ENCODE results near the gene ATG7.

Gene ATG7

DNA sequence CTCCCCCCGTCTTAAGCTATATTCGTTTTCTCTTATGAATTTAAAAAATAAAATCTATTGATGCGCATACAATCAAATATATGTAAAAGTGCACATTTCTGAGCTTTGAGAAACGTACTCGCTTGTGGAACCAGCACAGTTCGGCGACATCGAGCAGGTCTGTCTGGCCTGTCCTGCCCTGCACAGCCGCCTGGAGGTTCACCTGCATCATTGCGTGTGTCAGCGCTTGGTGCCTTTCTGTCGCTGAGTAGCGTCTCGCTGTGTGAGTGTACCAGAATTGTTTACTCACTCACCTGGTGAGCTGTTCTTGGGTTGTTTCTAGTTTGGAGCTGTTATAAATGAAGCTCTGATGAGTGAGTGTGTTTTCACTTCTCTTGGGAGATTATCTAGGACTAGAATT lies 267.5 kb downstream of the ATG7 start:
- DNase-seq (ENCODE audit: low spot score) = no peak

GRCh38 chr3:11541321-11542303 lies 269.4 kb downstream of the ATG7 start:
- DNase-seq (ENCODE audit: low spot score) = no peak

GRCh38 chr3:11542551-11542950 lies 270.4 kb downstream of the ATG7 start:
- no peak for DNase-seq (ENCODE audit: low spot score)

- no peak for DNase-seq (ENCODE audit: low spot score)
Observed at GRCh38 chr3:11543141-11543947, 271.1 kb downstream of the ATG7 start.

DNA sequence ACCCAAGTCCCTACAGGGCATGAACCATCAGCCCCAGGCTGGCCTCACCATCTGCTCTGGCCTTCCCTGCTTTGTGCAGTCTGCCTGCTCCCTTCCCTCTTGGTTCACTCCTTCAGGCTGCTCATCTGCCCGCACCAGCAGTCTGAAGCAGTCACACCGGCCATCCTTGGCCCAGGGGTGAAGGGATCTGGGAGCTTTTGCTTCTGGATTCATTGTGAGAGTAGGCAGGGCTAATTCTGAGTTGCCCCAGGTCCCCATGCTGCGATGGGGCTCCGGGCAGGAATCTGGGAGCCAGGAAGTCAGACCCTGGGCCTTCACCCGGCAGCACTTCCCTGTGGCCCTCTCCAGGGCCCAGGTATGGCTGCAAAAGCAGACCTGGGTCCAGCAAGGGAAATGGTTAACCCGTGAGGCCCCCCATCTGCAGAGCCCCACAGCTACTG lies 271.8 kb downstream of the ATG7 start:
- no peak for DNase-seq (ENCODE audit: low spot score)

DNA sequence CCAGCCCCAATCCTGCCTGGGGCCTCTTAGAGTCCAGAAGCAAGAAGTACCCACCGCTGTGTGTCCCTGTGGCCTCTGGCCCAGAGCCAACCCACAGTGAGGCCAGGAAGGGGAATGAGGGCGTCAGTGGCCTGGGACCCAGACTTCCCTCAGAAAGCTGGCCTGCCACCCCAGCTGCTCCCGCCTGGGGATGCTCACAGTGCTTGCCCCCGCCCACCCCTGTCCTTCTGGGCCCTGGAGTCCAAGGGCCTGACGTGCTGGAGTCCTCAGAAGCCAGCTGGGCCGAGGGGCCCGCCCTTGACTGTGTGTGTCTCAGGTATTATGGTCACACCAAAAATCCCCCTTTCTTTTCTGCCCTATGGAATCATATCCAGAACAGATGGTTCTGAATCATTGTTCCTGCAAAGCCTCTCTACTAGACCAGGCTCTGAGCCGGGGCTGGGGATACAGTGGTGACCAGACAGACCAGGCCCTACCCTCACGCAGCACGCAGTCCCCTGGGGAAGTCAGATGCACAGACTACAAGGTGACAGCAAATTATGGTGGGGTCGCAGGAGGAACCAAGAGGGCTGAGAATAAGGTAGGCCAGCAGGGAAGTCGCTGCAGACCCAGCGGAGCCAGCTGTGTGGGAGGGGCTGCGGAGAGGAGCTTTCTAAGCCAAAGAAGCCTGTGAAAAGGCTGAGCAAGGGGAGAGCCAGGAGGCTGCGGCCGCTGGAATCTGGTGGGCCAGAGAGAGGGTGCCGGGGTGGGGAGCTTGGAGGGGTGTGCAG lies 272.4 kb downstream of the ATG7 start:
- no peak for DNase-seq (ENCODE audit: low spot score)

- DNase-seq (ENCODE audit: low spot score) = no peak
Observed at GRCh38 chr3:11545186-11545851, 273.1 kb downstream of the ATG7 start.

DNA sequence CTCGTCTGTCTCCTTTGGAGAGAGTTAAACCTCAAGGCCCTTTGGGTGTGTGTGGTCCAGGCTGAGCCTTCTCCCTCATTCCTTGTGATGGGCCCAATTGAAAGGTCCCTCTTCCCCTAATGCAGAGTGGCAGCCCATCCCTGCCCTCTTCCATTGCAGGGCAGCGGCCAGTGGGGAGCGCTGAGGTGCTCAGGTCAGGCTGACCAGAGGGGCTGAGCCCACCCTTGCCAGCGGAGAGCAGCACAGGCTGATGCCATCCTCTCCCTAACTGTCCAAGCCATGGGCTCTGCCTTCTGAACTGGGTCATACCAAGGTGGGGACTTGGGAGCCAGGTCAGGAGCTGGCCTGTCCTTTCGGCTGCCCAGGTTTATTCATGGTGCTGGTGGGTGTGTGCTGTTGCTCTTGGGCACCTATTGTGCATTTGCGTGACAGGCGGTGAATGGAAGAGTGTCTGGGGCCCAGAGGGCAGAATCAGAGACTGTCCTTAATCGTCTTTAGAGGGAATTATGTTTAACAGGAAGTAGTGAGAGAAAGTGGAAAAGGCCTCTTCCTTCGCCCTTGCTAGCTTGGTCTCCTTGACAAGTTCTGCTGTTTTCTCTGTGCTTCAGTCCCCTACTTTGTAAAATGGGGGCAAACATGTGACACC lies 274.6 kb downstream of the ATG7 start:
- no peak for DNase-seq (ENCODE audit: low spot score)

DNA sequence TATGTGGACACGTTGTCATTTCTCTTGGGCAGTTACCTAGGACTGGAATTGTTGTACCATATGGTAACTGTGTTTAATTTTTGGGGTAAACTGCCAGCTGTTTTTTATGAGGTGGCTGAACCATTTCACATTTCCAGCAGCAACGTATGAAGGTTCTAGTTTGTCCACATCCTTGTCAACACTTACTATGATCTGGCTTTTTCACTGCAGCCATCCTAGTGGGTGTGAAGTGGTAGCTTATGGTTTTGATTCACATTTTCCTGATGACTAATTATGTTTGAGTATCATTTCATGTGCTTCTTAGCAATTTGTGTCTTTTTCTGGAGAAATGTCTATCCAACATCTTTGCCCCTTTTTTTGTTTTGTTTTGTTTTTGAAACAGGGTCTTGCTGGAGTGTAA lies 275.3 kb downstream of the ATG7 start:
- DNase-seq (ENCODE audit: low spot score) = no peak

DNA sequence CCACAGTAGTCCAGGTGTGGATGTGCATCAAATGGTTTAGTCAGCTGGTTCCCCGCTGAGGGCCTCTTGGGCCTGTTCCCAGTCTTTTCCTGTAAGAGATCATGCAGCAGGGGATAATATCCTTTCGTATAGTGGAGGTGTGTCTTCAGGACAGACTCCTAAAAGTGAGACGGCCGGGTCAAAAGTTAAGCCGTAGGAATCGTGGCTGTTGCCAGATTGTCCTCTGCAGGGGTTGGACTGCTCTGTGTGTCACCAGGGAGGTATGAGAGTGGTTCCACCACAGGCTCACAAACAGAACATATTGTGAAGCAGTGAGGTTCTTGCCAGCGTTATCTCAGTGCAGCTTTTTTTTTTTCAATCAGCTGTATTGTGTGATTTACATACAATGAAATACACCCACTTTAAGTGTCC lies 276.5 kb downstream of the ATG7 start:
- DNase-seq (ENCODE audit: low spot score) = no peak

GRCh38 chr3:11549580-11550140 lies 277.5 kb downstream of the ATG7 start:
- DNase-seq (ENCODE audit: low spot score) = no peak

- no peak for DNase-seq (ENCODE audit: low spot score)
Observed at GRCh38 chr3:11551036-11551435, 278.8 kb downstream of the ATG7 start.

GRCh38 chr3:11552289-11553264 lies 280.4 kb downstream of the ATG7 start:
- DNase-seq (ENCODE audit: low spot score) = no peak

DNA sequence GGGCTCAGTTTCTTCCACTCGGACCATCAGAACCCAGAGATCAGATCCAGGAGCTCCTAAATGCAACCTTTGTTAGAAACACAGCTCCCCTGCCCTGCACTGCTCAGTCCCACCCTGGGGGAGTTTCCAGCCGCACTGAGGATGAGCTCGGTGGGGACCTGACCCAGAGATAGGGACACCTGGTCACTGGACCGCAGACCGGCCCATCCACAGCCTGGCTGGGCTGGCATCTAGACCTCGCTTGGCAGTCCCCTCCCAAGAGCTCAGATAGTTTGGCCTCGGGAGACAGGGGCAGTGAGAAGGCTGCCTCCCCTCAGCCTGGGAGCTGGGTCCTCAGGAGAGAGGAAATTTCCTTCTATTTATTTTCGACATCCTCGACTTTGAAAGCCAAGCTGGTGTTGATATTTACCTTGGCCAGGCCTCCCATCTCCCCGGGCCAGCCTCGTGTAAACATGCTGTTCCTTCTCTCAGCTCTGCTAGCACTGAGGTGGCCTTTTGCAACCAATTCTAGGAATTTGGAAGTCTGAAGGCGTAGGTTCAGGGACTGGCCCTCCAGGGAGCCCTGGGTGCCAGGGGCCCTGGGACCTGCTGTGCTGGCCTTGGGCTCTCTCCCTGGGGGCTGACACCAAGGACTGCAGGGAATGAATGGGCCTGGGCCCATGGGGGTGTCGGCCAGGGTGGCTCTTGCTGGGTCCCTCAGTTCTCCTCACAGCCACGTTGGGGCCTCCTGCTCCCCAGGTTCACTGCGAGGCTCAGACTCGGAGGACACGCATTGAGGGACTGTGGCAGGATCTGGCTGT lies 281.4 kb downstream of the ATG7 start:
- no peak for DNase-seq (ENCODE audit: low spot score)

DNA sequence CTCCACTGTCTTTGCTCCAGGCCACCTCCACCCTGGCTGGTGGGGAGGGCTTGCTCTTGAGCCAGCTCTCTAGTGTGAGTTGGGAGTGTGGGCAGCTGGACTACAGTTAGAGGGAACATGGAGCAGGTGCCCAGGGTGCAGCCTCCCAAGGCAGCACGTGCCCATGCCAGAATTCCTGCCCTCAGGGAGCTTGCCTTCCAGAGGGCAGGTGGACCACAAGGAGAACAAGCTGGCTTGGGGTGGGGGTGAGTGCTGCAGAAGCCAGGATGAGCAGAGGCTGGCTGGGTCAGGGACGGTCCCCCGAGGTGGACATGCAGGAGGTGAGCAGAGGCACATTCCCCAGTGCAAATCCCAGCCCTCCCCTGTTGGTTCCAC lies 282.0 kb downstream of the ATG7 start:
- DNase-seq (ENCODE audit: low spot score) = no peak

DNA sequence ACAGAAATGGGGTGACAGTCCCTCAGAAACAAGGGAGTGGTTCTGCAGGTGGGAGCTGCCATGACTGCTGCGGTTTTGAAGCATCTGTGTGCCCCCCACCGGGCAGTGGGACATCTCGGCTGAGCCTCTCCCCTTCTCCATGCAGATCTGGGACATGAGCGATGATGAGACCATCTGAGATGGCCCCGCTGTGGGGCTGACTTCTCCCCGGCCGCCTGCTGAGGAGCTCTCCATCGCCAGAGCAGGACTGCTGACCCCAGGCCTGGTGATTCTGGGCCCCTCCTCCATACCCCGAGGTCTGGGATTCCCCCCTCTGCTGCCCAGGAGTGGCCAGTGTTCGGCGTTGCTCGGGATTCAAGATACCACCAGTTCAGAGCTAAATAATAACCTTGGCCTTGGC lies 282.5 kb downstream of the ATG7 start:
- no peak for DNase-seq (ENCODE audit: low spot score)

GRCh38 chr3:11555211-11555782 lies 283.1 kb downstream of the ATG7 start:
- no peak for DNase-seq (ENCODE audit: low spot score)

DNA sequence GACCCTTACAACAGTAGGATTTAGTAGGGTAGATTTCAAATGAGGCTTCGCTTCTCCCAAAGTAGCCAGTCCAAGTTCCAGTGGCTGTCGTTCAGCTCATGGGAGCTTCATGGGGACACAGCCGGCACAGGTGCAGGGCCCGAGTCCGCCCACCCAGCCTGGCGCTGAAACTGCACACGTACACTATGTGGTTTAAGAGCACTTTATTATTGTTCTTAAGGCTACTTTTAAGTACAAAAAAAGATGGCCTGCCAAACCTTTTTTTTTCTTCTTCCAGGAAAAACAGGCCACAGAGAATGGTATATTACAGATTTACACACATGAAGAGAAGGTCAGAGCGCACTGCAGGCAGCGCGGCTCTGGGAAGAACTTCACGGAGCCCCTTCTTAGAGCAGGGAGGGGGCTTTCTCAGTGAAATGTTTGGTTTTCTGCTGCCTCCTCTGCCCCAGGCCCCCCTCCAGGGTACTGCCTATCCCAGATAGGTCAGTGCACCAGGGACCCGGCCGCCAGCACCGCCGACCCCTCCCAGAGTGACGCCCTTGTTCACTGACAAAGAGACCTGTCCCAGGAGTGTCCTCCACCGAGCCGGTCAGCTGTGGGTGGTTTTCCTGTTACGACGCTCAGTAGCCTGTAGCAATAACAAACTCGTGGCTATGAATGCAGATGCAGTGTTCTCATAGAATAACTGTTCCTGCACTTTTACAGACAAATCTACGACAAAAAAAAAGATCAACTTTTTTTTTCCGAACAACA lies 283.9 kb downstream of the ATG7 start:
- DNase-seq (ENCODE audit: low spot score) = no peak

Data from SW480 (cell line).